ENCODE measurements around the gene APBB2.

The APBB2 gene

DNA sequence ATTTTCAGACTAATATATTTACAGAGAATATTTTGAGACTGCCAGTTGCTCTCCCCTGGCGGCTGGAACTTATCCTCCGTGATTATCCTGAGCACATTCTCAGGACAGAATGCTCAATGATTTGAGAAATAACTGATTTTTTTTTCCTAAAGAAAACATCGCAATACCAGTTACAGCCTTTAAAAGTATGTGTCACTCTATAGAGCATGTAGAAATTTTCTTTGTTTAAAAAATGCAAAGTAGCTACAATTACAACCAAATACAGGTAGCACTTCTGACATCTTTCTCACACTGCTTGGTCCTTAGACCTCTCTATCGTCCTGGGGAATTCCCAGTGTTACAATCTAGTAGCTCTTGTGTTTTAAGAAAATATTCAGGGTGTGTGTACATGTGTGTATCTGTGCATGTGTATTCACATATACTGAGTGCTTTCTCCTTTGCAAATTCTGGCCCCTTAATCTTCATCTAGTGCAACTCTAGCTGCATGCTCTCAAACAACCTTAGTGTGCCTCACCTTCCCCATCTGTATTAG, 13.8 kb downstream of the APBB2 start:
- POLR2A ChIA-PET = no interaction called here
- DNase-seq (ENCODE audit: extremely low spot score) = no peak
- CTCF ChIA-PET = interaction anchor here (1.2 to 1.9 kb wide), 2 partner anchors 10 to 14 kb away, joined by 4 to 7 read pairs; partner anchors contain the start of gene APBB2
- TF ChIP-seq, protein P1, sequence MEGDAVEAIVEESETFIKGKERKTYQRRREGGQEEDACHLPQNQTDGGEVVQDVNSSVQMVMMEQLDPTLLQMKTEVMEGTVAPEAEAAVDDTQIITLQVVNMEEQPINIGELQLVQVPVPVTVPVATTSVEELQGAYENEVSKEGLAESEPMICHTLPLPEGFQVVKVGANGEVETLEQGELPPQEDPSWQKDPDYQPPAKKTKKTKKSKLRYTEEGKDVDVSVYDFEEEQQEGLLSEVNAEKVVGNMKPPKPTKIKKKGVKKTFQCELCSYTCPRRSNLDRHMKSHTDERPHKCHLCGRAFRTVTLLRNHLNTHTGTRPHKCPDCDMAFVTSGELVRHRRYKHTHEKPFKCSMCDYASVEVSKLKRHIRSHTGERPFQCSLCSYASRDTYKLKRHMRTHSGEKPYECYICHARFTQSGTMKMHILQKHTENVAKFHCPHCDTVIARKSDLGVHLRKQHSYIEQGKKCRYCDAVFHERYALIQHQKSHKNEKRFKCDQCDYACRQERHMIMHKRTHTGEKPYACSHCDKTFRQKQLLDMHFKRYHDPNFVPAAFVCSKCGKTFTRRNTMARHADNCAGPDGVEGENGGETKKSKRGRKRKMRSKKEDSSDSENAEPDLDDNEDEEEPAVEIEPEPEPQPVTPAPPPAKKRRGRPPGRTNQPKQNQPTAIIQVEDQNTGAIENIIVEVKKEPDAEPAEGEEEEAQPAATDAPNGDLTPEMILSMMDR (IDR thresholded peaks at IDR 0.05; ENCODE audit: control extremely low read depth, extremely low read depth, low read depth, missing control alignments) = no peak

DNA sequence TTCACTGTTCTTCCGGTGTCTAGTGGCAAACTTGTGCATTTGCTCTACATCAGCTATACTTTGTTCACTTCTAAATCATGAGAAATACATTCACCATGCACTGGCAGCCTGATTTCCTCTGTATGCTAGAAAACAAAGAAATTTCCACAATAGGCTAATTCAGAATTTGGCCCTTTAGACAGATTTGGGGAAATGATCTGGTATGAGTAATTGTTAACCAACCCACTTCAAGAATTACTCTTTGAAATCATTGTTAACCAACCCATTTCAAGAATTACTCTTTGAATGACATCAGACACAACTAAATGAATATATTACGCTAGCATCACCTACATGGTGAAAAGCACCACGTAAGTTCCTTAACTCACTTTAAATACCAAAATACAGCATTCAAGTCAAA, 14.6 kb downstream of the APBB2 start:
- no peak for DNase-seq (ENCODE audit: extremely low spot score)
- ChIA-PET POLR2A (interaction anchor here (0.6 kb wide), 1 partner anchor 316 kb away, joined by 6 read pairs; no protein-coding TSS in a partner anchor), CTCF (interaction anchor here (0.7 to 2.8 kb wide), 3 partner anchors 9 to 15 kb away, joined by 3 to 8 read pairs (median 7); partner anchors contain the start of gene APBB2)
- TF ChIP-seq, protein P1 (IDR thresholded peaks at IDR 0.05; ENCODE audit: control extremely low read depth, extremely low read depth, low read depth, missing control alignments) = no peak

DNA sequence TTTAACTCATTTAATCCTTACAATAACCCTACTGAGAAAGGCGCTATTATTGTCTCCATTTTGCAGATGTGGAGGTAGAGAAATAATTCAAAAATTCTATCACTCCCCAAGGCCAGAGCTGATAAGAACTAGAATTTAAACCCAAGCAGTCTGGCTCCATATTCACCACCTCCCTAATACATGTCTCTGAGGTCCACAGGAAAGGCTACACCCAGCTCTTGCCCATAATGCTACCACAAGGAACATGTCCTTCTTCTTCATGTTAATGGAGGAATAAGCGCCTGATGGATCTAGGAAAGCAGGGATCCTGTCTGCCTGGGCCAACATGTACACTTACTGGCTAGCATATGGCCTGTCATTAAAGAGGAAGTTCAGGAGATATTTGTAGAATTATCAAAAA, 16.3 kb downstream of the APBB2 start:
- ChIA-PET POLR2A (no interaction called here), CTCF (interaction anchor here (1.4 to 2.8 kb wide), 2 partner anchors 11 to 14 kb away, joined by 4 to 8 read pairs; no protein-coding TSS in a partner anchor)
- no peak for DNase-seq (ENCODE audit: extremely low spot score)
- TF ChIP-seq, protein P1 (IDR thresholded peaks at IDR 0.05; ENCODE audit: control extremely low read depth, extremely low read depth, low read depth, missing control alignments) = no peak

DNA sequence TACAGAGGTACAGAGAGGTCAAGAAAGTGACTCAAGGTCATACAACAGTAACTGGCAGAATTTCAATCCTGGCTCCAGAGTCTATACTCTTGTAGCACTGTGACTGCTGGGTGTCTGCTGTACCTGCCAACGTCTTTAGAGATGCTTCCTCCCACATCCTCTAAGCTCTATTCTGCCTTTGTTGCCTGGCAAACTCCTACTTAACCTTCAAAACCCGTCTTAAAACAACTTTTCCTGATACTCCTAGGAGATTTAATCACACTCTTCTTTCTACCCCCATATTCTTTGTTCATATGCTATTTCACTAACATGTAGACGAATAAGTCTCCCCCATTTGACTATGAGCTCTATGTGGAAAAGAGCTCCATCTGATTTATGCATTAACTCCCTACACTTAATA, 16.8 kb downstream of the APBB2 start:
- DNase-seq (ENCODE audit: extremely low spot score) = no peak
- TF ChIP-seq, protein P1 (IDR thresholded peaks at IDR 0.05; ENCODE audit: control extremely low read depth, extremely low read depth, low read depth, missing control alignments) = no peak
- ChIA-PET CTCF (interaction anchor here (1.4 to 2.8 kb wide), 2 partner anchors 12 to 14 kb away, joined by 4 to 8 read pairs; no protein-coding TSS in a partner anchor), POLR2A (no interaction called here)

DNA sequence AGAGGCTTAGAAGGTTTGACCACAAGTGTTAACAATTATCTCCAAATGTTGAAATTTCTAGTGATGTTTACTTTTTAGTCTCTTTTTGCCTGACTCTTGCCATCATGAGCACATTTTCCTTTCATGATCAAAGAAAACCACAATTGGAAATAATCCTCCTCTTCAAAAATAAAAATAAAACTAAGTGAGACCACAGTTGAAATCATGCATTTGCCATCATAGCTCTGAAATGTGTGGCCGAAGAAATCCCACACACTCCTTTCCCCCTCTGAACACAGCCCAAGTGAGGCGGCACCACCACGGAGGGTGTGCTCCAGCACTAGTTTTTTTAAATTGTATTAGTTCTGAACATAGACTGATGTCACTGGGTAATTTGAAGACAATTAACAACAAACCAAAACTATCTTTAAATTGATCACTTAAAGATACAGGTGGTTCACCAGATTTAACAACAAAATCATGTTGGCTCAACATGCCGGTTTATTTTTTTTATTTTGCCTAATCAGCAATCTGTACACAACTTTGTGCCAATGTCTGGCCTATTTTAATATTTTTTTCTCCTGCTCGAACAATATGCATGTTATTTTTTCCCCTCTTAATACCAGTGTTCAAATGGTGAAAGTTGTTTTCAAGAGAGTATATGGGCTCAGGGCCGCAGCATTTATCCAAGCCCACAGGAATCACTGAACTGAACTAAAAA, 17.6 kb downstream of the APBB2 start:
- CTCF ChIA-PET = interaction anchor here (1.4 kb wide), 1 partner anchor 15 kb away, joined by 4 read pairs; no protein-coding TSS in a partner anchor
- DNase-seq (ENCODE audit: extremely low spot score) = no peak
- POLR2A ChIA-PET = no interaction called here
- TF ChIP-seq, protein P1 (IDR thresholded peaks at IDR 0.05; ENCODE audit: control extremely low read depth, extremely low read depth, low read depth, missing control alignments) = no peak

DNA sequence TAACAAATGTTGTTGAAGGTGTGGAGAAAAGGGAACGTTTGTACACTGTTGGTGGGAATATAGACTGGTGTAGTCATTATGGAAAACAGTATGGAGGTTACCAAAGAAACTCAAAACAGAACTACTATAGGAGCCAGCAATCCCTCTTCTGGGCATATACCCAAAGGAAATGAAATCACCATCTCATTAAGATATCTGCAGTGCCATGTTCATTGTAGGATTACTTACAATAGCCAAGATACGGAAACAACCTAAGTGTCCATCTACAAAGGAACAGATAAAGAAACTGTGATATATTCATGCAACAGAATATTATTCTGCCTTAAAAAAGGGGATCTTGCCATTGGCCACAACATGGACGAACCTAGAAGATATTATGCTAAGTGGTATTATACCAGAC, 22.2 kb downstream of the APBB2 start:
- POLR2A ChIA-PET = no interaction called here
- DNase-seq (ENCODE audit: extremely low spot score) = no peak
- CTCF ChIA-PET = no interaction called here
- TF ChIP-seq, protein P1 (IDR thresholded peaks at IDR 0.05; ENCODE audit: control extremely low read depth, extremely low read depth, low read depth, missing control alignments) = no peak

Data from GM10248 (cell line).